ENCODE results near the gene MDH2.

GRCh38 chr7:76002822-76003221 lies 45.1 kb upstream of the MDH2 start:
- TF ChIP-seq CTCF (IDR thresholded peaks at IDR 0.05) (no peak), POLR2A (IDR thresholded peaks at IDR 0.05) (no peak)
